Measurements from ENCODE around the gene SFT2D2.

The SFT2D2 gene

GRCh38 chr1:168256164-168256563, 30.4 kb downstream of the SFT2D2 start:
- H3K4me3 ChIP-seq (ENCODE audit: low read depth, low read length): no peak overlapping the region
- TF ChIP-seq, protein P1, sequence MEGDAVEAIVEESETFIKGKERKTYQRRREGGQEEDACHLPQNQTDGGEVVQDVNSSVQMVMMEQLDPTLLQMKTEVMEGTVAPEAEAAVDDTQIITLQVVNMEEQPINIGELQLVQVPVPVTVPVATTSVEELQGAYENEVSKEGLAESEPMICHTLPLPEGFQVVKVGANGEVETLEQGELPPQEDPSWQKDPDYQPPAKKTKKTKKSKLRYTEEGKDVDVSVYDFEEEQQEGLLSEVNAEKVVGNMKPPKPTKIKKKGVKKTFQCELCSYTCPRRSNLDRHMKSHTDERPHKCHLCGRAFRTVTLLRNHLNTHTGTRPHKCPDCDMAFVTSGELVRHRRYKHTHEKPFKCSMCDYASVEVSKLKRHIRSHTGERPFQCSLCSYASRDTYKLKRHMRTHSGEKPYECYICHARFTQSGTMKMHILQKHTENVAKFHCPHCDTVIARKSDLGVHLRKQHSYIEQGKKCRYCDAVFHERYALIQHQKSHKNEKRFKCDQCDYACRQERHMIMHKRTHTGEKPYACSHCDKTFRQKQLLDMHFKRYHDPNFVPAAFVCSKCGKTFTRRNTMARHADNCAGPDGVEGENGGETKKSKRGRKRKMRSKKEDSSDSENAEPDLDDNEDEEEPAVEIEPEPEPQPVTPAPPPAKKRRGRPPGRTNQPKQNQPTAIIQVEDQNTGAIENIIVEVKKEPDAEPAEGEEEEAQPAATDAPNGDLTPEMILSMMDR (IDR thresholded peaks at IDR 0.05; ENCODE audit: low read depth, low read length): no peak

GRCh38 chr1:168257397-168257796, 31.6 kb downstream of the SFT2D2 start:
- TF ChIP-seq, protein P1 (IDR thresholded peaks at IDR 0.05; ENCODE audit: low read depth, low read length): no peak
- no peak overlapping the region for H3K4me3 ChIP-seq (ENCODE audit: low read depth, low read length)

GRCh38 chr1:168259567-168259966, 33.8 kb downstream of the SFT2D2 start:
- TF ChIP-seq, protein P1 (IDR thresholded peaks at IDR 0.05; ENCODE audit: low read depth, low read length): no peak
- no peak overlapping the region for H3K4me3 ChIP-seq (ENCODE audit: low read depth, low read length)

DNA sequence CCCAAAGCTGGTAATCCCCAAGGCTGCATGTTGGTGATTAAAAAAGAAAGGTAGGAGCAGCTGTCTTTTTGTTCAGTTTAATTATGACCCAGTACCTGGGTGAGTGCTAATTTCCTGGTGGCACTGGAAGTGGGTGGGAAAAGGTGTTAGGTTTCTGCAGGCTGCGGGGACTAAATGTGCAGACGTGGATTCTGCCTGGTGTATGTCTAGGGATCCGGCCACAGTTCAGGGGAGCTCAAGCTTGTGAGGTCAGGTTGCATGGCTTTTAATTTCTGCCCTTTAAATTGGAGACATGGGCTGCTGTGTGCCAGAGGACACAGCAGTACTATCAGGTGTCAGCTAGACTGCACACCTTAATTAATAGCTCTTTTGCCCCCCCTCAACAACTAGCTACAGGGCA, 34.6 kb downstream of the SFT2D2 start:
- no peak overlapping the region for H3K4me3 ChIP-seq (ENCODE audit: low read depth, low read length)
- TF ChIP-seq, protein P1 (IDR thresholded peaks at IDR 0.05; ENCODE audit: low read depth, low read length): no peak

GRCh38 chr1:168261390-168261789, 35.6 kb downstream of the SFT2D2 start:
- TF ChIP-seq, protein P1 (IDR thresholded peaks at IDR 0.05; ENCODE audit: low read depth, low read length): no peak
- no peak overlapping the region for H3K4me3 ChIP-seq (ENCODE audit: low read depth, low read length)

DNA sequence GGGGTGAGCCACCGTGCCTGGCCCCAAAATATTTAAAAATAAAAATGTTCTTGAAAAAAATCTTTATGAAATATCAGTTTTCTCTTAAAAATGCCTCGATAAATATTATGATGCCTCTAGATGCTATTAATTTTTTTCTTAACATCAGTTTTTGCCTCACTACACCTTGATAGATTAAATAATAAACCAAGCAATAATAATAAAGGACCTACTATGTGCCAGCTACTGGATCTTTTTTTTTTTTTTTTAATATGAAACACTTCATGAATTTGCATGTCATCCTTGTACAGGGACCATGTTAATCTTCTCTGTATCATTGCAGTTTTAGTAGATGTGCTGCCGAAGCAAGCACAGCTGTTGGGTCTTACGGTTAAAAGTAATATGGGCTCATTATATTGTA, 37.3 kb downstream of the SFT2D2 start:
- TF ChIP-seq, protein P1 (IDR thresholded peaks at IDR 0.05; ENCODE audit: low read depth, low read length): no peak
- H3K4me3 ChIP-seq (ENCODE audit: low read depth, low read length): no peak overlapping the region

DNA sequence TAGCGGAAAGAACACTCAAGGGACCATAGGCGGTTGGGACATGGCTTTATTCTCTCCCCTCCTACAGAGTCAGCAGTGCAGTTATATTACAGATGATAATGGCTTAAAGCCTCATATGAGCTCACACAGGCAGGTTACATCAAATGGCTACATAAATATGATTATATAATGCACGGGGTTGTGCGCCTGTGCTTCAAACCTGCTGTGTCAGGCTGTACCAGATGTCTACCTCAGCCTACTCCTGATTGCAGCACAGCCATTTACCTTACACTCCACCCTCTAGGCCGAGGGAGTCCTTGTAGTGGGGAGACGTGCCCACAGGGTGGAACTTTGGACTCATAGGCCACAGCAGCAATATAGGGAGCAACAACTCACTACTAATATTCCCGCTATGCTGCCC, 38.5 kb downstream of the SFT2D2 start:
- no peak overlapping the region for H3K4me3 ChIP-seq (ENCODE audit: low read depth, low read length)
- TF ChIP-seq, protein P1 (IDR thresholded peaks at IDR 0.05; ENCODE audit: low read depth, low read length): no peak
